IMR-90 (cell line): ENCODE measurements around the gene IQSEC3. TPM values are rescaled to one million over a fixed set of nuclear protein-coding genes. Genes with fewer than 3 reads are reported as not detected.

Source experiments
- ATAC-seq: fragments of 200-7000 bp; cut with Tn5 transposase; 2 replicates; pipeline ENCODE4 v1.9.1; 2020; ENCODE audit warnings: low read depth, mild to moderate bottlenecking, moderate library complexity
- BruUV-seq: library from RNA; stranded (reverse); fragments of 400-500 nt; replicated peaks from 2 replicates; lab custom pipeline; 2021; lab: Mats Ljungman, UMichigan
- CTCF ChIA-PET: fragments of 300-600 bp; formaldehyde crosslinking; extraction: SDS; loops from one replicate; lab custom pipeline; 2021; ENCODE audit warnings: antibody characterized with exemption; lab: Yijun Ruan, JAX
- POLR2A ChIA-PET: fragments of 300-600 bp; sonication (Branson Sonifier 250); formaldehyde crosslinking; loops from one replicate; lab custom pipeline; 2022; ENCODE audit warnings: antibody characterized with exemption; ENCODE audit not compliant: unreplicated experiment; lab: Charles Lee
- DNase-seq: peaks from one replicate; pipeline ENCODE4 v3.0.0; 2013
- H2AFZ ChIP-seq: replicated peaks from 2 replicates; pipeline ENCODE3; 2013; ENCODE audit warnings: low read length, mild to moderate bottlenecking; ENCODE audit not compliant: poor library complexity
- H2AK5ac ChIP-seq: 2 replicates; pipeline ENCODE4 v1.6.1; 2013; ENCODE audit warnings: low read depth, low read length, inconsistent platforms
- H2AK9ac ChIP-seq: replicated peaks from 2 replicates; pipeline ENCODE3; 2013; ENCODE audit warnings: mild to moderate bottlenecking, low read depth, low read length, moderate library complexity; ENCODE audit not compliant: poor library complexity
- H2BK120ac ChIP-seq: 2 replicates; pipeline ENCODE4 v1.6.1; 2013; ENCODE audit warnings: low read depth, low read length, inconsistent platforms
- H2BK15ac ChIP-seq: 3 replicates; pipeline ENCODE4 v1.6.1; 2013; ENCODE audit warnings: low read depth, low read length, inconsistent platforms
- H2BK20ac ChIP-seq: 2 replicates; pipeline ENCODE4 v1.6.1; 2013; ENCODE audit warnings: low read depth, mild to moderate bottlenecking, inconsistent platforms, low read length, moderate library complexity
- H2BK5ac ChIP-seq: 2 replicates; pipeline ENCODE4 v1.6.1; 2013; ENCODE audit warnings: mild to moderate bottlenecking, low read depth, low read length, inconsistent platforms; ENCODE audit not compliant: poor library complexity, severe bottlenecking
- H3K14ac ChIP-seq: replicated peaks from 2 replicates; pipeline ENCODE4 v1.6.1; 2013; ENCODE audit warnings: low read depth, low read length, inconsistent platforms
- H3K18ac ChIP-seq: 2 replicates; pipeline ENCODE4 v1.6.1; 2013; ENCODE audit warnings: low read depth, low read length, control low read depth
- H3K23ac ChIP-seq: 2 replicates; pipeline ENCODE4 v1.6.1; 2013; ENCODE audit warnings: low read depth, low read length, inconsistent platforms
- H3K27ac ChIP-seq: 2 replicates; pipeline ENCODE4 v1.5.1; 2013; ENCODE audit warnings: mild to moderate bottlenecking, control low read depth, low read length; ENCODE audit not compliant: insufficient read depth
- H3K27me3 ChIP-seq: 2 replicates; pipeline ENCODE4 v1.6.1; 2013; ENCODE audit warnings: low read length; ENCODE audit not compliant: control insufficient read depth, insufficient read depth
- H3K36me3 ChIP-seq: 2 replicates; pipeline ENCODE4 v1.6.1; 2013; ENCODE audit warnings: low read length, mixed read lengths; ENCODE audit not compliant: control insufficient read depth, insufficient read depth
- H3K4ac ChIP-seq: 2 replicates; pipeline ENCODE4 v1.6.1; 2013; ENCODE audit warnings: low read depth, low read length, inconsistent platforms
- H3K4me1 ChIP-seq: 2 replicates; pipeline ENCODE4 v1.6.1; 2013; ENCODE audit warnings: low read length, mixed read lengths; ENCODE audit not compliant: control insufficient read depth, insufficient read depth
- H3K4me2 ChIP-seq: 2 replicates; pipeline ENCODE4 v1.6.1; 2013; ENCODE audit warnings: low read depth, mild to moderate bottlenecking, control low read depth, low read length, moderate library complexity
- H3K4me3 ChIP-seq: 2 replicates; pipeline ENCODE4 v1.5.1; 2013; ENCODE audit warnings: low read depth, mild to moderate bottlenecking, control low read depth, low read length, moderate library complexity; ENCODE audit not compliant: insufficient read depth
- H3K56ac ChIP-seq: 2 replicates; pipeline ENCODE4 v1.6.1; 2013; ENCODE audit warnings: low read length, inconsistent platforms; ENCODE audit not compliant: insufficient read depth; ENCODE audit errors: extremely low read depth
- H3K79me1 ChIP-seq, 2 experiments: 2 replicates each; pipeline ENCODE4 v1.6.1; 2013; ENCODE audit warnings: low read length in 2 of 2, inconsistent platforms in 1 of 2, low read depth in 1 of 2
- H3K9ac ChIP-seq: 2 replicates; pipeline ENCODE4 v1.6.1; 2013; ENCODE audit warnings: low read depth, low read length, control low read depth
- H3K9me1 ChIP-seq: 2 replicates; pipeline ENCODE4 v1.6.1; 2013; ENCODE audit warnings: low read length, inconsistent platforms; ENCODE audit not compliant: insufficient read depth
- H3K9me3 ChIP-seq: 2 replicates; pipeline ENCODE4 v1.6.1; 2013; ENCODE audit warnings: low read length; ENCODE audit not compliant: control insufficient read depth, insufficient read depth
- H4K20me1 ChIP-seq: 2 replicates; pipeline ENCODE4 v1.6.1; 2013; ENCODE audit warnings: low read length, inconsistent platforms; ENCODE audit not compliant: insufficient read depth
- H4K5ac ChIP-seq: 2 replicates; pipeline ENCODE4 v1.6.1; 2013; ENCODE audit warnings: mild to moderate bottlenecking, low read depth, low read length, control low read depth
- H4K8ac ChIP-seq, 2 experiments: 2 replicates each; pipeline ENCODE4 v1.6.1; 2013; ENCODE audit warnings: low read depth in 2 of 2, low read length in 2 of 2, control low read depth in 1 of 2, inconsistent platforms in 1 of 2
- H4K91ac ChIP-seq: 2 replicates; pipeline ENCODE4 v1.6.1; 2013; ENCODE audit warnings: low read depth, low read length, inconsistent platforms; ENCODE audit not compliant: insufficient read depth
- MAFK ChIP-seq: IDR thresholded peaks from 2 replicates; pipeline ENCODE4 v1.6.1; 2012; ENCODE audit warnings: low read depth, low read length, improper control_type of control experiment
- RCOR1 ChIP-seq: IDR thresholded peaks from 2 replicates; pipeline ENCODE4 v1.6.1; 2012; ENCODE audit warnings: mild to moderate bottlenecking, low read length, improper control_type of control experiment; ENCODE audit not compliant: insufficient replicate concordance
- WGBS, 2 experiments: methylation state at CpG; one replicate each; pipeline versions ENCODE4 v1.1.5 to v1.1.7; 2013; ENCODE audit warnings: missing lambda C conversion rate in 2 of 2; ENCODE audit not compliant: insufficient read length in 1 of 2; ENCODE audit errors: extremely low coverage in 2 of 2; 5-methylcytosine and 5-hydroxymethylcytosine counted together
- dilution Hi-C: fragments of 300-500 bp; cut with HindIII; formaldehyde crosslinking; loops from one replicate; pipeline ENCODE4 v1.14.3; 2018; ENCODE audit warnings: low sequenced_read_pairs; ENCODE audit not compliant: unreplicated experiment
- in situ Hi-C: fragments of 300-500 bp; cut with MboI; formaldehyde crosslinking; loops from 3 replicates; pipeline ENCODE4 v1.14.3; 2019; ENCODE audit warnings: low sequenced_read_pairs, inconsistent platforms, mixed read lengths
- intact Hi-C: fragments of 100-400 bp; cut with micrococcal nuclease; formaldehyde crosslinking; loops from 2 replicates; pipeline ENCODE4 v1.10.0; 2022
- polyA plus RNA-seq, 3 experiments: library from polyadenylated mRNA; depleted of rRNA; stranded (reverse); fragments of >200 nt; gene quantifications; 2 replicates each; pipeline ENCODE4 v1.2.3, GENCODE V29; 2012; ENCODE audit warnings: low replicate concordance in 1 of 3
- total RNA-seq: library from RNA; depleted of rRNA; stranded (reverse); fragments of >200 nt; gene quantifications from 2 replicates; pipeline ENCODE4 v1.2.3, GENCODE V29; 2012
- TF ChIP-seq, protein P1 (sequence below): fragments of 150-350 bp; IDR thresholded peaks from 2 replicates; pipeline ENCODE4 v1.6.1; 2017; ENCODE audit warnings: mild to moderate bottlenecking, antibody characterized with exemption, low read length, low read depth

Gene IQSEC3
- total and polyA plus RNA-seq, 2 of the 4 experiments (the other 2 are of a cell fraction): 0.10 TPM; not detected in 1

DNA sequence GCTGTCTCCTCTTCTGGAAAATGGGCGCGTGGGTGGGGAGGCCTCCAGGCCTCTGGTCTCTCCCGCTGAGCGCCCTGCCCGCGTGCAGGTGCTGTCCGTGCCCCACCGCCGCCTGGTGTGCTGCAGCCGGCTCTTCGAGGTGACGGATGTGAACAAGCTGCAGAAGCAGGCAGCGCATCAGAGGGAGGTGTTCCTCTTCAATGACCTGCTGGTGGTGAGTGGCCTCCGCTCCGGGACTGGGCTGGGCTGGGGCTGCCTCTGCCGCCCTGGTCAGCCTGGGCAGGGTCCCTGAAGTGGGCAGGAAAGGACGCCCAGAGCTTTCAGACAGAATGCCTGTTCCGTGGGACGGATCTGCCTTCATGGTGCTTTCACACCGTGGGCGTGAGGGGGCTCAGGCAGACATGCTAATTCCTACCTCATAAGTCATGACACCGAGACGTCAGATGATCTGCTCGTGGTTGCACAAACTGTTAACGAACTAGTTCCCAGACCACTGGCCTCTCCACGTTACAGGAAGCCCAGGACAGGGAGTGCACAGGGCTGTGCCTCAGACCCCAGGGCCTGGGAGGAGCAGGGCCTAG is 96.9 kb downstream of the IQSEC3 start:
- H3K79me1 ChIP-seq: no peaks in the 10 kb centered on the region
- H3K56ac ChIP-seq: no peak overlapping the region
- dilution Hi-C loops (no loop called here), in situ Hi-C loops (no loop called here), intact Hi-C loops (no loop called here)
- 91% methylated on average over 19 of the region's 26 CpGs; no CpG with 5 or more reads in 1 of the 2 experiments for WGBS, 2 experiments
- BruUV-seq: no TSS peak
- H3K23ac ChIP-seq: no peak overlapping the region
- peaks cover 36% of the 10 kb centered on the region for H3K27me3 ChIP-seq
- no peak for DNase-seq
- TF ChIP-seq MAFK: no peak
- TF ChIP-seq RCOR1: no peak
- TF ChIP-seq, protein P1, sequence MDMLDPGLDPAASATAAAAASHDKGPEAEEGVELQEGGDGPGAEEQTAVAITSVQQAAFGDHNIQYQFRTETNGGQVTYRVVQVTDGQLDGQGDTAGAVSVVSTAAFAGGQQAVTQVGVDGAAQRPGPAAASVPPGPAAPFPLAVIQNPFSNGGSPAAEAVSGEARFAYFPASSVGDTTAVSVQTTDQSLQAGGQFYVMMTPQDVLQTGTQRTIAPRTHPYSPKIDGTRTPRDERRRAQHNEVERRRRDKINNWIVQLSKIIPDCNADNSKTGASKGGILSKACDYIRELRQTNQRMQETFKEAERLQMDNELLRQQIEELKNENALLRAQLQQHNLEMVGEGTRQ: no peak
- H4K91ac ChIP-seq: no peak overlapping the region
- no peak overlapping the region for H2BK5ac ChIP-seq
- H3K4me1 ChIP-seq: peaks cover under 1% of the 10 kb centered on the region; the same call in 1 of the 2 replicates
- no peaks in the 10 kb centered on the region for H3K9me1 ChIP-seq
- no peaks in the 10 kb centered on the region for H3K36me3 ChIP-seq
- CTCF ChIA-PET: no interaction called here
- H3K4ac ChIP-seq: no peak overlapping the region
- no peaks in the 10 kb centered on the region for H4K20me1 ChIP-seq
- H3K27ac ChIP-seq: no peak overlapping the region
- H2AK5ac ChIP-seq: no peak overlapping the region
- no peak overlapping the region for H3K14ac ChIP-seq
- ATAC-seq: no peak
- no peak overlapping the region for H2AK9ac ChIP-seq
- H4K8ac ChIP-seq: no peak overlapping the region
- H2BK15ac ChIP-seq: no peak overlapping the region
- H4K5ac ChIP-seq: no peak overlapping the region
- no peak overlapping the region for H3K4me2 ChIP-seq
- no peak overlapping the region for H2BK120ac ChIP-seq
- H3K9ac ChIP-seq: no peak overlapping the region
- no peak overlapping the region for H2AFZ ChIP-seq
- POLR2A ChIA-PET: no interaction called here
- H3K4me3 ChIP-seq: no peak overlapping the region
- H3K9me3 ChIP-seq: no peaks in the 10 kb centered on the region
- H3K18ac ChIP-seq: no peak overlapping the region
- no peak overlapping the region for H2BK20ac ChIP-seq
